GM19324 (cell line): ENCODE measurements around the gene HAUS3.
"Not testable (repeated sequence)": the region's sequence is repeated elsewhere in the genome, so short reads cannot be mapped to it uniquely, and the experiment has no call there.

ENCODE experiments used
- ATAC-seq: cut with Tn5 transposase; IDR thresholded peaks from one replicate; pipeline ENCODE4 v1.9.1; 2021; ENCODE audit warnings: mild to moderate bottlenecking, moderate library complexity; ENCODE audit not compliant: unreplicated experiment, low FRiP score

Gene HAUS3

GRCh38 chr4:2222838-2223237, 19.1 kb downstream of the HAUS3 start:
- no peak for ATAC-seq

GRCh38 chr4:2221378-2221777, 20.5 kb downstream of the HAUS3 start:
- not testable (repeated sequence) for ATAC-seq

- no peak for ATAC-seq
Measured at GRCh38 chr4:2220016-2220630, 21.8 kb downstream of the HAUS3 start.

DNA sequence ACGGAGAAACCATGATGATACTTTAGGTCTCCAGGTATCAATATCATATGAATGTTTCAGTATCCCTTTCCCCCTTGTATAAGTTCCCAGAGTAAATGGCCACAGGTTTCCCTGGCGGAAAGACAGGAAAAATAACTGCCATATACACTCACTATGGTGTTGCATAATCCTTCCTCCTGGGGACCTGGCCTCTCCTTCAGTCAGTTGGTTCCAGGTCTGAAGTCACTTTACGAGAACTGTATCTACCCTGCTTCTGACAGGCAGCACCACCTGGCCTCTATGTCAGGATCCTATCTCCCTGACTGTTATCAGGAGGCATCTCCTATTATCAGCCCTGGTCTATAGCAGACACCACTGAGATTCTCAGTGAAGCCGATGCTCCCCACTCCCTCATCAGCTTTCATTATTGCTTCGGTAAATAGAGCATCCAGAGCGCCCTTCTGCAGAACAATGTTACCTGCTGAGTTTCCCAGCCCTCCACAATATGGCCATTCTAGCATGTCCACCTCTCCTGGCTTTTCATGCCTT, 22.6 kb downstream of the HAUS3 start:
- ATAC-seq, result no peak

- no peak for ATAC-seq
Measured at GRCh38 chr4:2218436-2218835, 23.5 kb downstream of the HAUS3 start.

GRCh38 chr4:2217726-2218125, 24.2 kb downstream of the HAUS3 start:
- no peak for ATAC-seq

GRCh38 chr4:2212831-2213230, 29.1 kb downstream of the HAUS3 start:
- no peak for ATAC-seq

DNA sequence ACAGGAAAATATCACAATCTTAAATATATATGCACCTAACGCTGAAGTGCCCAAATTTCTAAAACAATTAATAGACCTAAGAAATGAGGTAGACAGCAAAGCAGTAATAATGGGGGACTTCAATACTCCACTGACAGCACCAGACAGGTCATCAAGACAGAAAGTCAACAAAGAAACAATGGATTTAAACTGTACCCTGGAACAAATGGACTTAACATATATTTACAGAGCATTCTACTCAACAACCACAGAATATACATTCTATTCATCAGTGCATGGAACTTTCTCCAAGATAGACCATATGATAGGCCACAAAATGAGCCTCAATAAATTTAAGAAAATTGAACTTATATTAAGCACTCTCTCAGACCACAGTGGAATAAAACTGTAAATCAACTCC, 39.1 kb downstream of the HAUS3 start:
- not testable (repeated sequence) for ATAC-seq

DNA sequence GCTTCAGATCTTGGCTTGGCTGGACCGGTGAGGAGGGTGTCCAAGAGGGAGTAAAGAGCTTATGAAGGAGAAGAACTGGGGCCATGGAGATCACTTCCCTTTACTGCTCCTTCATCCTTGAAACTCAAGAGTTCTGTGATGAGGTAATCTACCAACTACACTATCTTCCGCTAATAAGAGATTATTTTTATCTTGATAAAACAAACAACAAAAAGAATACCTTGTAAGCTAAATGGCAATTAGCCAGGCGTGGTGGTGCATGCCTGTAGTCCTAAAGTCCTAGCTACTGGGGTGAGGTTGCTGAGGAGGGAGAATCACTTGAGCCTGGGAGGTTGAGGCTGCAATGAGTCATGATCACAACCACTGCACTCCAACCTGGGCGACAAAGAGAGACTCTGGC, 47.4 kb downstream of the HAUS3 start:
- ATAC-seq, result no peak

- no peak for ATAC-seq
Measured at GRCh38 chr4:2193326-2193725, 48.6 kb downstream of the HAUS3 start.

DNA sequence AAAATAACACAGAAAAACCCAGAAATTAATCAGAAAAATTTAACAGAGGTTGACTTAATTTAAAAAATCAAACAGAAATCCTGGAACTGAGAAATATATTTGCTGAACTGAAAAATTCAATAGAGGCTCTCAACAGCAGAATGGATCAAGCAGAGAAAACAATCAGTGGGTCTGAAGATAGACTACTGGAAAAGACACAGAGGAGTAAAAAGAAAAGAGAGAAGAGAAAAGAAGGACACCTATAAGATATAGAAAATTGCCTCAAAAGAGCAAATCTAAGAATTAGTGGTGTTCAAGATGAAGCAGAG, 55.1 kb downstream of the HAUS3 start:
- no peak for ATAC-seq

GRCh38 chr4:2186133-2186864, 55.6 kb downstream of the HAUS3 start:
- no peak for ATAC-seq

DNA sequence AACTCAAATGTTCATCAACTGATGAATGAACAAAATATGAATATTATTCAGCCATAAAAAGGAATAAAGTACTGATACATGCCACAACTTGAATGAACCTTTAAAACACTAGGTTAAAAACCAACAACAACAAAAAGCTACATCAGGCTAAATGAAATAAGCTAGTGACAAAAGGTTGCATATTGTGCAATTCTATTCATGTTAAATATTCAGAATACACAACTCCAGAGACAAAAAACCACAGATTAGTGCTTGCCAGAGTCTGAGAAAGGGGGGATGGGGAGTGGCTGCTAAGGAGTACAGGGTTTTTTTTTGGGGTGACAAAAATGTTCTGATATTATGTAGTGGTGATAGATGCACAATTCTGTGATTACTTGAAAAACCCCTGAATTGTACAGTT, 58.5 kb downstream of the HAUS3 start:
- no peak for ATAC-seq

DNA sequence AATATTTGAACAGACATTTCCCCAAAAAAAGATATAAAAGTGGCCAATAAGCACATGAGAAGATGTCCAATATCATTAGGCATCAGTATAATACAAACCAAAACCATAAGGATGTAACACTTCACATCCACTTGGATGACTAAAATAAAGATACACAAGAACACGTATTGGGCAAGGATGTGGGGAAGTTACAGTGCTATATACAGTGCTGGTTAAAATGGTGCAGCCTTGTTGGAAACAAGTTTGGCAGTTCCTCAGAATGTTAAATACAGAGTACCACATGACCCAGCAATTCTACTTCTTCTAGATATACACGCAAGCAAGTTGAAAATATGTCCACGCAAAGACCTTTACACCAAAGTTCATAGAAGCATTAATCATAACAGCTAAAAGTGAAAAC, 58.9 kb downstream of the HAUS3 start:
- no peak for ATAC-seq

DNA sequence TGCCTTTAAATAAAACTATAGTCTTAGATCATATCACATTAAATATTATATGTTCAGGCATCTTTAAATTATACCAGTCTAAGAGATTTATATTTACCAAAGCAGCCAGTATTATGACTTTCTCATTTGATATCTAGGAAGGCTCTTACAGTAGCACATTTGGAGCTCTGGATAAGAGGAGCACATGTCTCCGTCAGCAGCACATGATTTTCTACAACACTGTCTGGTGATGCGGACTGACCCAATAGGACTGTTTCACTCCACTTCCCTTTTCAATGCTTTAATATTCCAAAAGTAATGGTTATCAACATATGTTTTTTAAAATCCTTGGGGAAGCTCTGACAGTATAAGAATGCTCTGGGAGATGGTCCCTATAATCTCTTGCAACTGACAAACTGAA, 61.5 kb downstream of the HAUS3 start:
- ATAC-seq, result no peak

- ATAC-seq, result no peak
Measured at GRCh38 chr4:2179717-2180116, 62.2 kb downstream of the HAUS3 start.

- no peak for ATAC-seq
Measured at GRCh38 chr4:2178986-2179385, 62.9 kb downstream of the HAUS3 start.
